Measurements from ENCODE around the gene CDH15. TPM values are rescaled to one million over a fixed set of nuclear protein-coding genes. Genes with fewer than 3 reads are reported as not detected.

Gene CDH15
- total and polyA plus RNA-seq, 9 of the 15 experiments (the other 6 are each of a cell fraction or from before 2014, with no cell fraction given) = 0.07 to 0.18 TPM; not detected in 7

GRCh38 chr16:89241187-89242007 lies 69.8 kb downstream of the CDH15 start (continued):
- TF ChIP-seq MNT (conservative IDR thresholded peaks at IDR 0.05) (peak in 1 of 2 experiments; percentile 43; a peak in 1 of 4 replicates), ZBTB7A (IDR thresholded peaks at IDR 0.05; ENCODE audit: borderline replicate concordance, control insufficient read depth, low read depth, low read length) (peak; percentile 82; the same call in 1 of the 2 replicates), C11orf30 (IDR thresholded peaks at IDR 0.05; ENCODE audit: low read depth) (peak; percentile 89), THRB (CRISPR knock-in tag; conservative IDR thresholded peaks at IDR 0.05) (peak; percentile 68; the same call in 1 of the 2 replicates), TFAP4 (CRISPR knock-in tag; IDR thresholded peaks at IDR 0.05; ENCODE audit: borderline replicate concordance) (peak; percentile 37; the same call in 1 of the 2 replicates), HNRNPLL (IDR thresholded peaks at IDR 0.05; ENCODE audit: low read depth, low read length, poor library complexity, severe bottlenecking) (peak; percentile 13), EWSR1 (IDR thresholded peaks at IDR 0.05; ENCODE audit: borderline replicate concordance, low read depth, partially characterized antibody) (no peak), FOXP1 (CRISPR knock-in tag; IDR thresholded peaks at IDR 0.05) (peak; percentile 17; the same call in 1 of the 2 replicates), CHCHD3 (CRISPR knock-in tag; IDR thresholded peaks at IDR 0.05) (no peak), SMAD4 (CRISPR knock-in tag; conservative IDR thresholded peaks at IDR 0.05) (peak; percentile 14), DACH1 (IDR thresholded peaks at IDR 0.05; ENCODE audit: partially characterized antibody) (no peak), ZNF717 (CRISPR knock-in tag; IDR thresholded peaks at IDR 0.05) (no peak), ILK (tag; IDR thresholded peaks at IDR 0.05; ENCODE audit: borderline replicate concordance, low read depth) (no peak), SRSF9 (IDR thresholded peaks at IDR 0.05; ENCODE audit: borderline replicate concordance, low read depth, low read length) (no peak), PCBP1 (IDR thresholded peaks at IDR 0.05; ENCODE audit: low read depth, low read length, poor library complexity, severe bottlenecking) (peak; percentile 69), HDAC2 (IDR thresholded peaks at IDR 0.05) (0 out of 2 replicates have a peak, but pooled peaks have one; percentile 28), CCNT2 (IDR thresholded peaks at IDR 0.05; ENCODE audit: borderline replicate concordance, extremely low read depth, insufficient read length, low read depth, low read length) (peak; percentile 31), ELF4 (CRISPR knock-in tag; IDR thresholded peaks at IDR 0.05) (peak; percentile 31; the same call in 1 of the 2 replicates), ERF (CRISPR knock-in tag; IDR thresholded peaks at IDR 0.05) (0 out of 2 replicates have a peak, but pooled peaks have one; percentile 34), LARP7 (IDR thresholded peaks at IDR 0.05) (peak; percentile 70; the same call in 1 of the 2 replicates), POLR2G (IDR thresholded peaks at IDR 0.05; ENCODE audit: low read depth, low read length) (peak; percentile 94), NRF1 (conservative IDR thresholded peaks at IDR 0.05 in 1 of 2, IDR thresholded peaks at IDR 0.05 in 1 of 2) (peak; percentile 29 to 38; a peak in 3 of 4 replicates), ZNF140 (CRISPR knock-in tag; IDR thresholded peaks at IDR 0.05) (no peak)

All from K562 (cell line).